Measurements from ENCODE around the gene SBNO2. TPM values are rescaled to one million over a fixed set of nuclear protein-coding genes. Genes with fewer than 3 reads are reported as not detected.

Gene SBNO2
- total and polyA plus RNA-seq, 2 of the 4 experiments (the other 2 are of a cell fraction), result 13.4 to 40.5 TPM

GRCh38 chr19:1199531-1199930, 25.5 kb upstream of the SBNO2 start:
- intact Hi-C loops (cut with micrococcal nuclease) (no loop called here), dilution Hi-C loops (cut with HindIII; ENCODE audit: low sequenced_read_pairs, unreplicated experiment) (no loop called here), in situ Hi-C loops (cut with MboI; ENCODE audit: low sequenced_read_pairs) (no loop called here)
- POLR2A ChIA-PET (ENCODE audit: unreplicated experiment), result no interaction called here
- H2AK5ac ChIP-seq (ENCODE audit: low read depth, low read length), result no peak overlapping the region; the same call in 1 of the 2 replicates
- 0 out of 2 replicates have a peak, but pooled peaks cover 6% of the 10 kb centered on the region for H3K9me1 ChIP-seq (ENCODE audit: insufficient read depth, low read length)
- H3K36me3 ChIP-seq (ENCODE audit: control insufficient read depth, insufficient read depth, low read length), result no peaks in the 10 kb centered on the region
- no peak overlapping the region for H4K91ac ChIP-seq (ENCODE audit: insufficient read depth, low read depth, low read length)
- H3K79me1 ChIP-seq (ENCODE audit: low read depth in 1 of 2, low read length in 2 of 2), result peaks cover 0 to 4% of the 10 kb centered on the region in 2 experiments; a peak in 2 of 4 replicates
- H2BK120ac ChIP-seq (ENCODE audit: low read depth, low read length), result no peak overlapping the region
- H3K4ac ChIP-seq (ENCODE audit: low read depth, low read length), result no peak overlapping the region
- H3K9me3 ChIP-seq (ENCODE audit: control insufficient read depth, insufficient read depth, low read length), result no peaks in the 10 kb centered on the region
- no peak overlapping the region for H4K8ac ChIP-seq (ENCODE audit: low read depth in 2 of 2, low read length in 2 of 2)
- no peak overlapping the region for H2BK5ac ChIP-seq (ENCODE audit: low read depth, low read length, poor library complexity, severe bottlenecking)
- CTCF ChIA-PET, result interaction anchor here (0.6 to 1.6 kb wide), 2 partner anchors 44 to 86 kb away, joined by 3 to 6 read pairs; no protein-coding TSS in a partner anchor
- no peak overlapping the region for H2BK15ac ChIP-seq (ENCODE audit: low read depth, low read length)
- H3K4me2 ChIP-seq (ENCODE audit: low read depth, low read length), result no peak overlapping the region
- BruUV-seq (replicated peaks), result no TSS peak
- no peak for DNase-seq
- H3K9ac ChIP-seq (ENCODE audit: low read depth, low read length), result no peak overlapping the region
- H3K27ac ChIP-seq (ENCODE audit: insufficient read depth, low read length), result no peak overlapping the region
- H2AK9ac ChIP-seq (replicated peaks; ENCODE audit: low read depth, low read length, poor library complexity), result no peak overlapping the region
- no peak overlapping the region for H2BK20ac ChIP-seq (ENCODE audit: low read depth, low read length)
- WGBS, 2 experiments (ENCODE audit: extremely low coverage in 2 of 2, insufficient read length in 1 of 2), result 82% methylated on average over 1 of the region's 10 CpGs; no CpG with 5 or more reads in 1 of the 2 experiments
- no peak for ATAC-seq (ENCODE audit: low read depth)
- peaks cover 3% of the 10 kb centered on the region for H3K4me1 ChIP-seq (ENCODE audit: control insufficient read depth, insufficient read depth, low read length)
- no peak overlapping the region for H3K14ac ChIP-seq (replicated peaks; ENCODE audit: low read depth, low read length)
- no peak overlapping the region for H3K4me3 ChIP-seq (ENCODE audit: insufficient read depth, low read depth, low read length)
- H3K27me3 ChIP-seq (ENCODE audit: control insufficient read depth, insufficient read depth, low read length), result no peaks in the 10 kb centered on the region
- H3K56ac ChIP-seq (ENCODE audit: extremely low read depth, insufficient read depth, low read length), result no peak overlapping the region
- no peaks in the 10 kb centered on the region for H4K20me1 ChIP-seq (ENCODE audit: insufficient read depth, low read length)
- no peak for TF ChIP-seq FOS (IDR thresholded peaks at IDR 0.05; ENCODE audit: low read depth, low read length)
- TF ChIP-seq, protein P1, sequence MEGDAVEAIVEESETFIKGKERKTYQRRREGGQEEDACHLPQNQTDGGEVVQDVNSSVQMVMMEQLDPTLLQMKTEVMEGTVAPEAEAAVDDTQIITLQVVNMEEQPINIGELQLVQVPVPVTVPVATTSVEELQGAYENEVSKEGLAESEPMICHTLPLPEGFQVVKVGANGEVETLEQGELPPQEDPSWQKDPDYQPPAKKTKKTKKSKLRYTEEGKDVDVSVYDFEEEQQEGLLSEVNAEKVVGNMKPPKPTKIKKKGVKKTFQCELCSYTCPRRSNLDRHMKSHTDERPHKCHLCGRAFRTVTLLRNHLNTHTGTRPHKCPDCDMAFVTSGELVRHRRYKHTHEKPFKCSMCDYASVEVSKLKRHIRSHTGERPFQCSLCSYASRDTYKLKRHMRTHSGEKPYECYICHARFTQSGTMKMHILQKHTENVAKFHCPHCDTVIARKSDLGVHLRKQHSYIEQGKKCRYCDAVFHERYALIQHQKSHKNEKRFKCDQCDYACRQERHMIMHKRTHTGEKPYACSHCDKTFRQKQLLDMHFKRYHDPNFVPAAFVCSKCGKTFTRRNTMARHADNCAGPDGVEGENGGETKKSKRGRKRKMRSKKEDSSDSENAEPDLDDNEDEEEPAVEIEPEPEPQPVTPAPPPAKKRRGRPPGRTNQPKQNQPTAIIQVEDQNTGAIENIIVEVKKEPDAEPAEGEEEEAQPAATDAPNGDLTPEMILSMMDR (conservative IDR thresholded peaks at IDR 0.05; ENCODE audit: low read depth, low read length), result no peak
- TF ChIP-seq MAZ (IDR thresholded peaks at IDR 0.05; ENCODE audit: borderline replicate concordance, low read depth, low read length), result no peak
- TF ChIP-seq CHD1 (IDR thresholded peaks at IDR 0.05; ENCODE audit: low read depth, low read length), result no peak
- no peak for TF ChIP-seq BHLHE40 (IDR thresholded peaks at IDR 0.05; ENCODE audit: low read depth, low read length)
- TF ChIP-seq RFX5 (IDR thresholded peaks at IDR 0.05; ENCODE audit: low read depth, low read length), result no peak
- TF ChIP-seq MAFK (IDR thresholded peaks at IDR 0.05; ENCODE audit: low read depth, low read length), result no peak
- TF ChIP-seq NFE2L2 (IDR thresholded peaks at IDR 0.05; ENCODE audit: low read depth, low read length), result no peak
- TF ChIP-seq, protein P2, sequence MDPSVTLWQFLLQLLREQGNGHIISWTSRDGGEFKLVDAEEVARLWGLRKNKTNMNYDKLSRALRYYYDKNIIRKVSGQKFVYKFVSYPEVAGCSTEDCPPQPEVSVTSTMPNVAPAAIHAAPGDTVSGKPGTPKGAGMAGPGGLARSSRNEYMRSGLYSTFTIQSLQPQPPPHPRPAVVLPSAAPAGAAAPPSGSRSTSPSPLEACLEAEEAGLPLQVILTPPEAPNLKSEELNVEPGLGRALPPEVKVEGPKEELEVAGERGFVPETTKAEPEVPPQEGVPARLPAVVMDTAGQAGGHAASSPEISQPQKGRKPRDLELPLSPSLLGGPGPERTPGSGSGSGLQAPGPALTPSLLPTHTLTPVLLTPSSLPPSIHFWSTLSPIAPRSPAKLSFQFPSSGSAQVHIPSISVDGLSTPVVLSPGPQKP (IDR thresholded peaks at IDR 0.05; ENCODE audit: borderline replicate concordance, low read depth, low read length), result no peak
- TF ChIP-seq, protein P3, sequence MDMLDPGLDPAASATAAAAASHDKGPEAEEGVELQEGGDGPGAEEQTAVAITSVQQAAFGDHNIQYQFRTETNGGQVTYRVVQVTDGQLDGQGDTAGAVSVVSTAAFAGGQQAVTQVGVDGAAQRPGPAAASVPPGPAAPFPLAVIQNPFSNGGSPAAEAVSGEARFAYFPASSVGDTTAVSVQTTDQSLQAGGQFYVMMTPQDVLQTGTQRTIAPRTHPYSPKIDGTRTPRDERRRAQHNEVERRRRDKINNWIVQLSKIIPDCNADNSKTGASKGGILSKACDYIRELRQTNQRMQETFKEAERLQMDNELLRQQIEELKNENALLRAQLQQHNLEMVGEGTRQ (IDR thresholded peaks at IDR 0.05; ENCODE audit: low read depth, low read length), result no peak
- no peak for TF ChIP-seq CEBPB (IDR thresholded peaks at IDR 0.05; ENCODE audit: low read depth, low read length)
- H3K23ac ChIP-seq (ENCODE audit: low read depth, low read length), result no peak overlapping the region
- no peak overlapping the region for H2AFZ ChIP-seq (replicated peaks; ENCODE audit: low read length, poor library complexity)
- no peak overlapping the region for H3K18ac ChIP-seq (ENCODE audit: low read depth, low read length)
- H4K5ac ChIP-seq (ENCODE audit: low read depth, low read length), result no peak overlapping the region

Measured in IMR-90 (cell line).